OCI-LY7 (cell line): ENCODE data around the gene KLHL26.

Source experiments
- EZH2phosphoT487 ChIP-seq: fragments of 200-600 bp; sonication (generic); IDR thresholded peaks from 2 replicates; pipeline ENCODE4 v1.6.1; 2018; ENCODE audit warnings: low read depth, borderline replicate concordance, mild to moderate bottlenecking, mixed run types, antibody characterized with exemption, low read length, moderate library complexity, mixed read lengths
- TF ChIP-seq, protein P1 (sequence below): fragments of 200-600 bp; sonication (generic); conservative IDR thresholded peaks from 2 replicates; pipeline ENCODE4 v1.5.1; 2014; ENCODE audit warnings: mild to moderate bottlenecking, antibody characterized with exemption, low read length, moderate library complexity, mixed read lengths

DNA sequence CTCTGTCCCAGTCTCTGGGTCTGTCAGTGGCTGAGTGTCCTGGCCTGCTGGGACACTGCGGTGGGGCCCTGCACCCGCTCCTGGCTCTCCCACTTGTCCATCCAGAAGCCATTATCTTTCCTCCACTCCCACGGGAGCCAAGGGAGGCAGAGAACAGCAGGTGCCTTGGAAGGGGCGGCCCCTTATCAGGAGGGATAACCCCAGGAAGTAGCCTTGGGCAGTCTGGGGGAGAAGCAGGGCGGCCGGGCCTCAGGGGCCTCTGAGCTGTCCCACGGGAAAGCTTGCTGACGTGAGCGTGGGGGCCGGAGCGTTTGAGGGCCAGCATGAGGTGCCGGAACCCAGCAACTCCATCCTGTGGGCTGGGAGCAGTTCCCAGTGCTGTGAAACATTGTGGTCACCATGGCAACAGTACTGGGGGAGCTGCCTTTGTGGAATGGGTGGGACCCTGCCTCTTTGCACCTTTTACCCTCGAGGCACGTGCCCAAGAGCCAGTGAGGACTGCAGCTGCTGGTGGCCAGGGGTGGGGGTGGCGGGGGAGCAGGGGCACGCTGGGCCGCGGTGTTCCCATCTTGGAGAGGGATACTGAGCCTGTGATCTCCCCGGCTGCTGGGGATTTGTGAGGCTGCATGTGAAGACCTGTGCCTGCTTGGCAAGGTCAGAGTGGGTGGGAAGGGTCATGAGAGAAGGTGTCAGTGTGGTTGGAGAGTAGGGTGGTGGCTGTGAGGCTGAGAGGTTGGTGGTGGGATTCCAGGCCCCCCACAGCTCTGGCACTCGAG lies 20.9 kb downstream of the KLHL26 start:
- TF ChIP-seq, protein P1, sequence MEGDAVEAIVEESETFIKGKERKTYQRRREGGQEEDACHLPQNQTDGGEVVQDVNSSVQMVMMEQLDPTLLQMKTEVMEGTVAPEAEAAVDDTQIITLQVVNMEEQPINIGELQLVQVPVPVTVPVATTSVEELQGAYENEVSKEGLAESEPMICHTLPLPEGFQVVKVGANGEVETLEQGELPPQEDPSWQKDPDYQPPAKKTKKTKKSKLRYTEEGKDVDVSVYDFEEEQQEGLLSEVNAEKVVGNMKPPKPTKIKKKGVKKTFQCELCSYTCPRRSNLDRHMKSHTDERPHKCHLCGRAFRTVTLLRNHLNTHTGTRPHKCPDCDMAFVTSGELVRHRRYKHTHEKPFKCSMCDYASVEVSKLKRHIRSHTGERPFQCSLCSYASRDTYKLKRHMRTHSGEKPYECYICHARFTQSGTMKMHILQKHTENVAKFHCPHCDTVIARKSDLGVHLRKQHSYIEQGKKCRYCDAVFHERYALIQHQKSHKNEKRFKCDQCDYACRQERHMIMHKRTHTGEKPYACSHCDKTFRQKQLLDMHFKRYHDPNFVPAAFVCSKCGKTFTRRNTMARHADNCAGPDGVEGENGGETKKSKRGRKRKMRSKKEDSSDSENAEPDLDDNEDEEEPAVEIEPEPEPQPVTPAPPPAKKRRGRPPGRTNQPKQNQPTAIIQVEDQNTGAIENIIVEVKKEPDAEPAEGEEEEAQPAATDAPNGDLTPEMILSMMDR: no peak
- no peak for TF ChIP-seq EZH2phosphoT487
